WTC11 (cell line): ENCODE measurements around the gene TMPRSS11F.

Source experiments
- ESRRA ChIP-seq: sonication (generic); formaldehyde crosslinking; IDR thresholded peaks from 2 replicates; pipeline ENCODE4 v1.8.1; 2022; ENCODE audit warnings: mild to moderate bottlenecking, missing genetic modification reagents, borderline replicate concordance
- ETV6 ChIP-seq: sonication (generic); formaldehyde crosslinking; IDR thresholded peaks from 2 replicates; pipeline ENCODE4 v1.8.1; 2022; ENCODE audit warnings: mild to moderate bottlenecking, missing genetic modification reagents
- IRF2 ChIP-seq: sonication (generic); formaldehyde crosslinking; IDR thresholded peaks from 2 replicates; pipeline ENCODE4 v1.8.0; 2022; ENCODE audit warnings: low read depth, missing genetic modification reagents, borderline replicate concordance
- TEAD1 ChIP-seq: sonication (generic); formaldehyde crosslinking; IDR thresholded peaks from 2 replicates; pipeline ENCODE4 v1.8.0; 2022; ENCODE audit warnings: mild to moderate bottlenecking, missing genetic modification reagents
- ZNF121 ChIP-seq: sonication (generic); formaldehyde crosslinking; IDR thresholded peaks from 2 replicates; pipeline ENCODE4 v1.8.0; 2023; ENCODE audit warnings: missing genetic modification reagents
- ZNF232 ChIP-seq: sonication (generic); formaldehyde crosslinking; IDR thresholded peaks from 2 replicates; pipeline ENCODE4 v1.8.0; 2022; ENCODE audit warnings: mild to moderate bottlenecking, missing genetic modification reagents
- TF ChIP-seq, protein P1 (sequence below): sonication (generic); formaldehyde crosslinking; IDR thresholded peaks from 2 replicates; pipeline ENCODE4 v1.8.0; 2022; ENCODE audit warnings: mild to moderate bottlenecking, missing genetic modification reagents
- TF ChIP-seq, protein P2 (sequence below): fragments of 200-600 bp; IDR thresholded peaks from 2 replicates; pipeline ENCODE4 v1.8.0; 2022; ENCODE audit warnings: antibody characterized with exemption
- TF ChIP-seq, protein P3 (sequence below): sonication (generic); formaldehyde crosslinking; IDR thresholded peaks from 2 replicates; pipeline ENCODE4 v1.8.1; 2023; ENCODE audit warnings: mild to moderate bottlenecking, missing genetic modification reagents
- TF ChIP-seq, protein P4 (sequence below): sonication (generic); formaldehyde crosslinking; IDR thresholded peaks from 2 replicates; pipeline ENCODE4 v1.8.1; 2022; ENCODE audit warnings: missing genetic modification reagents, borderline replicate concordance
- TF ChIP-seq, protein P5 (sequence below): sonication (generic); formaldehyde crosslinking; IDR thresholded peaks from 2 replicates; pipeline ENCODE4 v1.8.0; 2023; ENCODE audit warnings: missing genetic modification reagents
- TF ChIP-seq, protein P6 (sequence below): sonication (generic); formaldehyde crosslinking; IDR thresholded peaks from 2 replicates; pipeline ENCODE4 v1.8.1; 2023; ENCODE audit warnings: mild to moderate bottlenecking, moderate library complexity, missing genetic modification reagents
- TF ChIP-seq, protein P7 (sequence below): sonication (generic); formaldehyde crosslinking; IDR thresholded peaks from 2 replicates; pipeline ENCODE4 v1.8.0; 2022; ENCODE audit warnings: mild to moderate bottlenecking, missing genetic modification reagents
- TF ChIP-seq, protein P8 (sequence below): sonication (generic); formaldehyde crosslinking; IDR thresholded peaks from 2 replicates; pipeline ENCODE4 v1.8.1; 2022; ENCODE audit warnings: low read depth, missing genetic modification reagents, borderline replicate concordance

DNA sequence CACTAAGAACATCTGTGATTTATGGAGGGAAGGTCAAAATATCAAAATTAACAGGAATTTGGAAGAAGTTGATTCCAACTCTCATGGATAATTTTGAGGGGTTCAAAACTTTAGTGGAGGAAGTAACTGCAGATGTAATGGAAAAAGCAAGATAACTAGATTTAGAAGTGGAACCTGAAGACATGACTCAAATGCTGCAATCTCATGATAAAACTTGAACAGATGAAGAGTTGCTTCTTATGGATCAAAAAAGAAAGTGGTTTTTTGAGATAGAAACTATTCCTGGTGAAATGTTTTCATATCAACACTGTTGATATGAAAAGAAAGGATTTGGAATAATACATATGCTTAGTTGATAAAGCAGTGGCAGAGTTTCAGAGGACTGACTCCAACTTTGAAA lies 9.7 kb downstream of the TMPRSS11F start:
- TF ChIP-seq, protein P1, sequence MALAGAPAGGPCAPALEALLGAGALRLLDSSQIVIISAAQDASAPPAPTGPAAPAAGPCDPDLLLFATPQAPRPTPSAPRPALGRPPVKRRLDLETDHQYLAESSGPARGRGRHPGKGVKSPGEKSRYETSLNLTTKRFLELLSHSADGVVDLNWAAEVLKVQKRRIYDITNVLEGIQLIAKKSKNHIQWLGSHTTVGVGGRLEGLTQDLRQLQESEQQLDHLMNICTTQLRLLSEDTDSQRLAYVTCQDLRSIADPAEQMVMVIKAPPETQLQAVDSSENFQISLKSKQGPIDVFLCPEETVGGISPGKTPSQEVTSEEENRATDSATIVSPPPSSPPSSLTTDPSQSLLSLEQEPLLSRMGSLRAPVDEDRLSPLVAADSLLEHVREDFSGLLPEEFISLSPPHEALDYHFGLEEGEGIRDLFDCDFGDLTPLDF (CRISPR knock-in tag) = no peak
- TF ChIP-seq, protein P2, sequence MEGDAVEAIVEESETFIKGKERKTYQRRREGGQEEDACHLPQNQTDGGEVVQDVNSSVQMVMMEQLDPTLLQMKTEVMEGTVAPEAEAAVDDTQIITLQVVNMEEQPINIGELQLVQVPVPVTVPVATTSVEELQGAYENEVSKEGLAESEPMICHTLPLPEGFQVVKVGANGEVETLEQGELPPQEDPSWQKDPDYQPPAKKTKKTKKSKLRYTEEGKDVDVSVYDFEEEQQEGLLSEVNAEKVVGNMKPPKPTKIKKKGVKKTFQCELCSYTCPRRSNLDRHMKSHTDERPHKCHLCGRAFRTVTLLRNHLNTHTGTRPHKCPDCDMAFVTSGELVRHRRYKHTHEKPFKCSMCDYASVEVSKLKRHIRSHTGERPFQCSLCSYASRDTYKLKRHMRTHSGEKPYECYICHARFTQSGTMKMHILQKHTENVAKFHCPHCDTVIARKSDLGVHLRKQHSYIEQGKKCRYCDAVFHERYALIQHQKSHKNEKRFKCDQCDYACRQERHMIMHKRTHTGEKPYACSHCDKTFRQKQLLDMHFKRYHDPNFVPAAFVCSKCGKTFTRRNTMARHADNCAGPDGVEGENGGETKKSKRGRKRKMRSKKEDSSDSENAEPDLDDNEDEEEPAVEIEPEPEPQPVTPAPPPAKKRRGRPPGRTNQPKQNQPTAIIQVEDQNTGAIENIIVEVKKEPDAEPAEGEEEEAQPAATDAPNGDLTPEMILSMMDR = no peak
- TF ChIP-seq, protein P3, sequence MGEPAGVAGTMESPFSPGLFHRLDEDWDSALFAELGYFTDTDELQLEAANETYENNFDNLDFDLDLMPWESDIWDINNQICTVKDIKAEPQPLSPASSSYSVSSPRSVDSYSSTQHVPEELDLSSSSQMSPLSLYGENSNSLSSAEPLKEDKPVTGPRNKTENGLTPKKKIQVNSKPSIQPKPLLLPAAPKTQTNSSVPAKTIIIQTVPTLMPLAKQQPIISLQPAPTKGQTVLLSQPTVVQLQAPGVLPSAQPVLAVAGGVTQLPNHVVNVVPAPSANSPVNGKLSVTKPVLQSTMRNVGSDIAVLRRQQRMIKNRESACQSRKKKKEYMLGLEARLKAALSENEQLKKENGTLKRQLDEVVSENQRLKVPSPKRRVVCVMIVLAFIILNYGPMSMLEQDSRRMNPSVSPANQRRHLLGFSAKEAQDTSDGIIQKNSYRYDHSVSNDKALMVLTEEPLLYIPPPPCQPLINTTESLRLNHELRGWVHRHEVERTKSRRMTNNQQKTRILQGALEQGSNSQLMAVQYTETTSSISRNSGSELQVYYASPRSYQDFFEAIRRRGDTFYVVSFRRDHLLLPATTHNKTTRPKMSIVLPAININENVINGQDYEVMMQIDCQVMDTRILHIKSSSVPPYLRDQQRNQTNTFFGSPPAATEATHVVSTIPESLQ (CRISPR knock-in tag) = no peak
- TF ChIP-seq IRF2 (CRISPR knock-in tag) = no peak
- TF ChIP-seq, protein P4, sequence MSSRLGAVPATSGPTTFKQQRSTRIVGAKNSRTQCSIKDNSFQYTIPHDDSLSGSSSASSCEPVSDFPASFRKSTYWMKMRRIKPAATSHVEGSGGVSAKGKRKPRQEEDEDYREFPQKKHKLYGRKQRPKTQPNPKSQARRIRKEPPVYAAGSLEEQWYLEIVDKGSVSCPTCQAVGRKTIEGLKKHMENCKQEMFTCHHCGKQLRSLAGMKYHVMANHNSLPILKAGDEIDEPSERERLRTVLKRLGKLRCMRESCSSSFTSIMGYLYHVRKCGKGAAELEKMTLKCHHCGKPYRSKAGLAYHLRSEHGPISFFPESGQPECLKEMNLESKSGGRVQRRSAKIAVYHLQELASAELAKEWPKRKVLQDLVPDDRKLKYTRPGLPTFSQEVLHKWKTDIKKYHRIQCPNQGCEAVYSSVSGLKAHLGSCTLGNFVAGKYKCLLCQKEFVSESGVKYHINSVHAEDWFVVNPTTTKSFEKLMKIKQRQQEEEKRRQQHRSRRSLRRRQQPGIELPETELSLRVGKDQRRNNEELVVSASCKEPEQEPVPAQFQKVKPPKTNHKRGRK (CRISPR knock-in tag) = no peak
- TF ChIP-seq, protein P5, sequence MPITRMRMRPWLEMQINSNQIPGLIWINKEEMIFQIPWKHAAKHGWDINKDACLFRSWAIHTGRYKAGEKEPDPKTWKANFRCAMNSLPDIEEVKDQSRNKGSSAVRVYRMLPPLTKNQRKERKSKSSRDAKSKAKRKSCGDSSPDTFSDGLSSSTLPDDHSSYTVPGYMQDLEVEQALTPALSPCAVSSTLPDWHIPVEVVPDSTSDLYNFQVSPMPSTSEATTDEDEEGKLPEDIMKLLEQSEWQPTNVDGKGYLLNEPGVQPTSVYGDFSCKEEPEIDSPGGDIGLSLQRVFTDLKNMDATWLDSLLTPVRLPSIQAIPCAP = no peak
- no peak for TF ChIP-seq TEAD1 (CRISPR knock-in tag)
- TF ChIP-seq, protein P6, sequence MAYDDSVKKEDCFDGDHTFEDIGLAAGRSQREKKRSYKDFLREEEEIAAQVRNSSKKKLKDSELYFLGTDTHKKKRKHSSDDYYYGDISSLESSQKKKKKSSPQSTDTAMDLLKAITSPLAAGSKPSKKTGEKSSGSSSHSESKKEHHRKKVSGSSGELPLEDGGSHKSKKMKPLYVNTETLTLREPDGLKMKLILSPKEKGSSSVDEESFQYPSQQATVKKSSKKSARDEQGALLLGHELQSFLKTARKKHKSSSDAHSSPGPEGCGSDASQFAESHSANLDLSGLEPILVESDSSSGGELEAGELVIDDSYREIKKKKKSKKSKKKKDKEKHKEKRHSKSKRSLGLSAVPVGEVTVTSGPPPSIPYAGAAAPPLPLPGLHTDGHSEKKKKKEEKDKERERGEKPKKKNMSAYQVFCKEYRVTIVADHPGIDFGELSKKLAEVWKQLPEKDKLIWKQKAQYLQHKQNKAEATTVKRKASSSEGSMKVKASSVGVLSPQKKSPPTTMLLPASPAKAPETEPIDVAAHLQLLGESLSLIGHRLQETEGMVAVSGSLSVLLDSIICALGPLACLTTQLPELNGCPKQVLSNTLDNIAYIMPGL (CRISPR knock-in tag) = no peak
- no peak for TF ChIP-seq ETV6 (CRISPR knock-in tag)
- TF ChIP-seq, protein P7, sequence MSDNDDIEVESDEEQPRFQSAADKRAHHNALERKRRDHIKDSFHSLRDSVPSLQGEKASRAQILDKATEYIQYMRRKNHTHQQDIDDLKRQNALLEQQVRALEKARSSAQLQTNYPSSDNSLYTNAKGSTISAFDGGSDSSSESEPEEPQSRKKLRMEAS (CRISPR knock-in tag) = no peak
- TF ChIP-seq ZNF232 = no peak
- no peak for TF ChIP-seq ZNF121 (CRISPR knock-in tag)
- TF ChIP-seq ESRRA (CRISPR knock-in tag) = no peak
- TF ChIP-seq, protein P8, sequence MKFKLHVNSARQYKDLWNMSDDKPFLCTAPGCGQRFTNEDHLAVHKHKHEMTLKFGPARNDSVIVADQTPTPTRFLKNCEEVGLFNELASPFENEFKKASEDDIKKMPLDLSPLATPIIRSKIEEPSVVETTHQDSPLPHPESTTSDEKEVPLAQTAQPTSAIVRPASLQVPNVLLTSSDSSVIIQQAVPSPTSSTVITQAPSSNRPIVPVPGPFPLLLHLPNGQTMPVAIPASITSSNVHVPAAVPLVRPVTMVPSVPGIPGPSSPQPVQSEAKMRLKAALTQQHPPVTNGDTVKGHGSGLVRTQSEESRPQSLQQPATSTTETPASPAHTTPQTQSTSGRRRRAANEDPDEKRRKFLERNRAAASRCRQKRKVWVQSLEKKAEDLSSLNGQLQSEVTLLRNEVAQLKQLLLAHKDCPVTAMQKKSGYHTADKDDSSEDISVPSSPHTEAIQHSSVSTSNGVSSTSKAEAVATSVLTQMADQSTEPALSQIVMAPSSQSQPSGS (CRISPR knock-in tag) = no peak
